Thoracic aorta endothelial cell (primary cell): ENCODE measurements around the gene CEP290. TPM values are rescaled to one million over a fixed set of nuclear protein-coding genes. Genes with fewer than 3 reads are reported as not detected.

ENCODE experiments used
- small RNA-seq: library from RNA; depleted of rRNA; stranded (forward); fragments of <200 nt; gene quantifications from one replicate; pipeline ENCODE3, GENCODE V24; 2012
- total RNA-seq: library from RNA; depleted of rRNA; stranded (reverse); fragments of >200 nt; gene quantifications from 2 replicates; pipeline ENCODE4 v1.2.3, GENCODE V29; 2012

CEP290 gene
- 28.5 and 35.4 TPM in 2 replicates for total RNA-seq

DNA sequence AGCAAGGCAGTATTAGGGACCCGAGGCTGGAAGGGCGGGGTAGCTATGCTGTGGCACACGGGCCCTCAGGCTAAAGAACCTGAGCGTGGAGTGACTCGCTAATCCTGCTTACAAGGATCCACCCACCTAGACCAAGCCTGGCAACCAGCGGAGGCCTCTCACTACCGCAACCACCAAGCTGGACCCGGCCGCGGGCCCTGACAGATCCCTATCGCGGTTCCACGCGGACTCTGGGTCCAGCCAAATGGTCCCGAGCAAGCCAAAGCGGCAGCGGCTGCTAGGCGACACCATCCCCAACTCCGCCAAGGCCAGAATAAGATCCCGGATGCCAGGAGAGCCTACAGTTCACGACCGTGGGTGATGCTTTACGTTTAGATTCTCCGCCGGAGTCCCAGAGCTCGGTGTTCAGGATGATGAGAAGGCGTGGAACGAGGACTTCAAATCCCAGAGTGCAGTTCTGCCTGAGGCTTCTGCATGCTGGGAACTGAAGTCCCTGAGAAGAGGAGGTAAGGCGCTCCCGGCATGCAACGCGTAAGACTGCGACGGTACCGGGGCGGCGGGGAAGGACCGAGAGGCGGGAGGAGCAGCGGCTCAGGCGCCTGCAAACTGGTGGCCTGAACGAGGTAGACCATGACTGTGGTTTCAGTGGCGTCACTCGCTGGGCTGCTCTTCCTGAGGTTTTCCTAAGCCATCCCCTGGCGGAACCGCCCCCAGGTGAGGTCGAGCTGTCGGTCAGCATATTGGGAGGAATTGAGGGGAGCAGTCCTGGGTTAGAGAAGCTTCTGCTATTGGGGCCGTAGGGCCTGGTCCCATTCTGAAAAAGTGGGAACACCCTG lies at the start of gene CEP290, which contains the start of gene TMTC3:
Gene CEP290 (minus strand): TSS at position 315 of the 836 bp plus-strand sequence. CDS start 781 bp downstream, outside the sequence.
Gene TMTC3 (plus strand): TSS at position 534 of the 836 bp plus-strand sequence. CDS start 6,009 bp downstream, outside the sequence.

GRCh38 chr12:88029093-88029665 lies 112.7 kb downstream of the CEP290 start, which contains the start of gene C12orf50:
Gene C12orf50, minus strand, starts transcription at chr12:88029401. Its CDS starts 2,439 bp downstream, at chr12:88026962.

Small RNA genes within 50 kb of the gene (small RNA-seq; reads per million reads assigned to genes)
- not detected for gene RNA5SP364

Other genes starting within 250 kb of the CEP290 start
- gene C12orf50, start 112.7 kb downstream of the CEP290 start, total RNA-seq, result 0.13 TPM in 1 of 2 replicates, not detected in the other
- gene TMTC3, start 219 bp upstream of the CEP290 start, total RNA-seq, result 62.0 and 76.2 TPM in 2 replicates